GM18498 (cell line): ENCODE results near the gene AP2B1.

Experiments used
- ATAC-seq: cut with Tn5 transposase; IDR thresholded peaks from one replicate; pipeline ENCODE4 v1.9.1; 2021; ENCODE audit warnings: mild to moderate bottlenecking, moderate library complexity; ENCODE audit not compliant: unreplicated experiment

AP2B1 gene

DNA sequence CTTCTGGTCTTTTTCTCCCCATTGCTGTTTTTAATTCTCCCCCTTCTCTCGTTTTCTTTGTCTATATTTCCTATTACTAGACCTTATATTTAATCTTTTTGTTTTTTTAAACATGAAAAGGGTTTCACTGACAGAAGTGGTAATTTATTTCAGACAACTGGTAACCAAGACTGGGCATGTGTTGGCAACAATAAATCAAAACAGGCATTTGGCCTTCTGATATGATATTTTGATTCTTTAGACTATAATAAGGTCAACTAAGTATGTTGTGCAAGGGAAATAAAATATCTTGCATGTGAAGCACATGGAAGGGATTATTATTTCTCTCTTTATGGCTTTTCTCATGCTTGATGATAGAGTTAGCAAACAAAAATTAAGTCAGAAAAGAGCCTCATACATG lies 34.6 kb downstream of the AP2B1 start:
- no peak for ATAC-seq

DNA sequence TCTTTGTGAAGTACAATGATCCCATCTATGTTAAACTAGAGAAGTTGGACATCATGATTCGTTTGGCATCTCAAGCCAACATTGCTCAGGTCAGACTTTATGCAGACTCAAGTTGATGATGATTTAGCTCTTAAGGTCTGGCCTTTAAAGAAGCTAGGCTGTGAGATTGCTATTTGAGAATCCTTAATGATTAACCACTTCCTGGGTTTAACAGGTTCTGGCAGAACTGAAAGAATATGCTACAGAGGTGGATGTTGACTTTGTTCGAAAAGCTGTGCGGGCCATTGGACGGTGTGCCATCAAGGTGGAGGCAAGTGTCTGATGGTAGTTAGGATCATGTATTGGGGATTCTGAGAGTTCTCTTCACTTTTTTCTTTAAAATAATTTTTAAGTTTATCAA lies 40.3 kb downstream of the AP2B1 start:
- no peak for ATAC-seq

DNA sequence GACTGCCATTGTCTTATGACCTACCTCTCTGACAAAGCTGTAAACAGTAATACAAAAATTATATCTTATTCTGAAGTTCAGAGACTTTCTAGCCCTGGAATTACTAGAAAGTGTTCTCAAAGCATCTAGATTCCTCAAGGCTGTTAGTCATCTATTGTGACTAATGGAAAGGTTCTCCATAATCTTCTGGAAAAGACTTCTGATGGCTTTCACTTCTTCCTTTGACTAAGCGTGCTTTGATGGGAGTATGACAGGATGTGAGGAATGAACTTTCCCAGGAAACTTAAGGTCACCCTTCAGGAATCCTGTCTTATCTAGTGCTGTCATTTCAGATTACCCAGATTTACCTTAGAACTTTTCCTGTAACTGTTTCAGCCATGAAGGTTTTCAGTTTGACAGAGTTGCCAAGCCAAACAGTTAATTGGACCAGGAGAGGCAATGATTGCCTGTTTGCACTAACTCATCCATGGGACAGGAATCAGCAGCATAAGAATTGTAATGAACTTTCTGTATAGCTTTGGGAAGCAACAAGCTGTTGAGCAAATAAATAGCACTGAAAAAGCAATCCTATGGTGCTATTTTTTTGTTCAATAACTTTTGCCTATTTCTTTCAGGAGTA lies 43.5 kb downstream of the AP2B1 start:
- no peak for ATAC-seq

DNA sequence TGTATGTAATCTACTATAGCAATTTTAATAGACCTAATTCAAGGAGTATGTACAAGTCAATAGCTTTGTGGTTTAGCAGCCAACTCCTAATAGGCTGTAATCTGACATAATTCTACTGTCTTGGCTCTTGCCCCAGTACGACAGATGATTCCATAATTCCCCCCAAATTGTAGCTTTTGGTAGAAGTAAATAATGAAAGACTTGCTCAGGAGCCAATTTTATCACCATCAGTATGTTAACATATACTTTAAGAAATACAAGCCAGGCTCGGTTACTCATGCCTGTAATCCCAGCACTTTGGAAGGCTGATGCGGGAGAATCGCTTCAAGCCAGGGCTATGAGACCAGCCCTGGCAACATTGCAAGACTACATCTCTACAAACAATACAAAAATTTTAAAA lies 53.9 kb downstream of the AP2B1 start:
- no peak for ATAC-seq

DNA sequence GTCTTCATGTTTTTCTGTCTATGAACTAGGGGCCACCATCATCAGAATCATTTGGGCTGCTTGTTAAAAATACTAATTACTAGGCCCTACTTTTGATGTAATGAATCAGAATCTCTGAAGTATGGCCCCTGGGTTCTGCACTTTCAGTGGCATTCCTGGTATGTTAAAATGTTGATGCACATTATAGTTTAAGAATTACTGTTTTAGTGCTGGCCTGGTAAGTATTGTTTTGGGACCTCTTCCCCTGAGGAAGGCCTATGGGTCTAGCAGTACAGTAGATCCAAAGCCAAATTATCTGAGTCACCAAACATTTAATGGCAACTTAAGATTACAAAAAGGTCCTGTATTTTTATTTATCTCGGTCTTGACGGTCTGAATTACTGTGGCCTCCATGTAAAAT lies 58.8 kb downstream of the AP2B1 start:
- no peak for ATAC-seq

DNA sequence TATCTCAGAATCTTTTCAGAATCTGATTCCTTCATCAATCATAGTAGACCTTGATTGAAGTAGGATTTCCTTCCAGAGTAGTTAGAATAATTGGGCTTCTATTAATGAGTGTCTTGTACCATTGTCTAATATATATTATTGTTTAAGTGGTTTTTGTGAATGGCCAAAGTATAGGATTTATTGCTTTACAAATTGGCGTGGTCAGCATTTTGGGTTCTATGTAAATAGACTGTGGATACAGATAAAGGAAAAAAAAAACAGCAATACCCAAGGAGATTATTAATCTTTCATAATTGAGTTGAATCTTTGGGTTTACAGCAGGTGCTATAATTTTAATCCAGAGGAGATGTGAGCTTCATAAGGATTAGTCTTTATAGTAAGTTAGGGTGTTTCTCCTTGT lies 64.3 kb downstream of the AP2B1 start:
- no peak for ATAC-seq

DNA sequence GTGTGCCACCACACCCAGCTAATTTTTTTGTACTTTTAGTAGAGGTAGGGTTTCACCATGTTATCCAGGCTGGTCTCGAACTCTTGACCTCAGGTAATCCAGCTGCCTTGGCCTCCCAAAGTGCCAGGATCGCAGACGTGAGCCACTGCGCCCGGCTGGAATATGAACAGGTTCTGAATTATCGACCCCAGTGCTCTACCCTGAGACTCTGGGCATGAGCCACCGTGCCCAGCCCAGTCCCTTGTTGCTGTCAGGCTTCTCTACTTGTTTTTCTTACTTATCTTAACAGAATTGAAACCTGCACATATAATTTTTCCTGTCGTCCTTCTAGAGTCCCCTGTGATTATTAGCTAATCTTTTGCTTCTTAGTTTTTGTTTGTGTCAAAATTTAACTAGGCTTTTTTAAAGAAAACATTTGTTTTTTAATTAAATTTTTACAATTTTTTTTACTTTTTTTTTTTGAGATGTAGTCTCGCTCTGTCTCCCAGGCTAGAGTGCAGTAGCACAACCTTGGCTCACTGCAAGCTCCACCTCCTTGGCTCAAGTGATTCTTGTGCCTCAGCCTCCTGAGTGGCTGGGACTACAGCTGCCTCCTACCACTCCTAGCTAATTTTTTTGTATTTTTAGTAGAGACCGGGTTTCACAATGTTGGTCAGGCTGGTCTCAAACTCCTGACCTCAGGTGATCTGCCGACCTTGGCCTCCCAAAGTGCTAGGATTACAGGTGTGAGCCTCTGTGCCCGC lies 66.7 kb downstream of the AP2B1 start:
- ATAC-seq: no peak

DNA sequence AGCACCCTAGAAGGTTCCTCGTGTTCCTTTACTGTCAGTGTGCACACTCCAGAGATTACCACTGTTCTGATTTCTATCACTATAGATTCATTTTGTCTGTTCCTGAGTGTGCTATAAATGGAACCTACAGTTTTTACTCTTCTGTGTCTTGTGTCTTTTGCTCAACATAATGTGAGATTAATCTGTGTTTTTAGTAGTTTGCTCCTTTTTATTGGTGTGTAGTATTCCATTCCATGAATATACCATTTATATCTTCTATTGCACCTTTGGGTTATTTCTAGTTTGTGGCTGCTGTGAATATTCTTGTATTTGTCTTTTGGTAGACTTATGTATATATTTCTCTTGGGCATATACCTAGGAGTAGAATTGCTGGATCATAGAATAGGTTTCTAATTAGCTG lies 68.2 kb downstream of the AP2B1 start:
- ATAC-seq: no peak

DNA sequence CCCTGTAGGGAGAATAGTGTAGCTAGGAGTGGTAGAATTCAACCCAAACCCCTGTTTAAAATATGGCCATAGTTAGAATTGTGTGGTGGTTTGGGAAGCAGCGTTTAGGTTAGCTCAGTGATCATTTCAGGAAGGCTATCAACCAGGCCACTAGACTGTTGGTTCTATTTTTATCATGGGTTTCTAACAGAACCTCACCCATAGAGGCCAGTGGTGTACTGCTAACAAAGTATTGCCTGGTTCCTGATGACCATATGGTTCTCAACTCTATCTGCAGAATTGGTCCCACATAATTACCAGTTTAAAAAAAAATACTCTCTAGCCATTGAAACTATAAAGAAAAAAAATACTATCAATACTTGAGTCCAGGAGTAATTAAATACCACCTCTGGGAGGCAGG lies 73.8 kb downstream of the AP2B1 start:
- ATAC-seq: no peak

DNA sequence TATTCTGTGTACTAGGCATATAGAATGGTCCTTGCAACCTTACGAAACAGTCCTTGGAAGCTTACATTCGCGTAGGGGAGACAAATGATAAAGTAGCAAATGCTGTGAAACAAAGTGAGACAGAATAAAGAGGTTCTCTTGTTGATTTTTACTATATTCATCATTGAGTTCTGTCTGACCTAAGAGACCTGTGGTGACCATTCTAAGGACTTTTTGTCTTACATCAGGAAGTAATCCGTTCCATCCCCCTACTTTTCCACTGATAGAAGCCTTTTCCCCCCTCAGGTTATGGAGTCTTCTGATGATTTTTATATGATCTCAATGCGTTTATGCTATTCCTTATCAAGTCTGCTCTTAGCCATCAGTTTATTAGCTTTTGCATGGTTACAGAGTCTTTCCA lies 77.6 kb downstream of the AP2B1 start:
- ATAC-seq: no peak

DNA sequence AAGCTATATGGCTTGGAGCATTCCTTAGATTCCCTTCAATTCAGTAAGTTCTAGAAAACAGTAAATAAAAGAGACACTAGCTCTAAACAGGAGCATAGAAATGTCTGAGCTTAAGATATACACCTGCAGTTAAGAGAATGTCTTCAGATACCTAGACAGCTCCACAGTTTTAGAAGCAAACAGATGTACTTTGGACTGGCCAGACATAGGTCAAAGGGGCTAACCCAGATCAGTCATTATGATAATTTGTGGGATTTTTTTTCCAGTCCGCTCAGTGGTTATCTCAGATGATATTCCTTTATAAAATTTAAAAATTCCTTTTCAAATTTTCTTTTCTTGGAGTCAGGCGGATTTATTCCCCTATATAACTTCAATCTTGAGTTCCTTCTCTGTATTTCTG lies 78.5 kb downstream of the AP2B1 start:
- no peak for ATAC-seq

DNA sequence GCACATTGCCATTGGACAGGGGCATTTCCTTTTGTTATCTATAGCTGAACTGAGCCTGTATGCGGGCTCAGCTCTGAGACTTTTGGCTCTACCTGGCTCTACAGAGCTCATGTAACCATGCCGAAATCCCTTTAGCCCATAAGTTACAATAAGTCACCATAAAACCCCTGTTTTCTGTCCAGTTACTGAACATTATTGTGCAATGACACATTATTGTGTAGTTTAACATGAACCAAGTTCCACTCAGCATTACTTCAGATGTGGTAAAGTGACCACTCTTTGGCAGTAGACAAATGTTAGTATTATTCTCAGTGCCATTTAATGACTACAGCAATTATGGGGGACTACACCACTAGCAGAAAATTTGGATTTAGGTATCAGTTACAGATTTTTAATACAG lies 78.9 kb downstream of the AP2B1 start:
- ATAC-seq: no peak

DNA sequence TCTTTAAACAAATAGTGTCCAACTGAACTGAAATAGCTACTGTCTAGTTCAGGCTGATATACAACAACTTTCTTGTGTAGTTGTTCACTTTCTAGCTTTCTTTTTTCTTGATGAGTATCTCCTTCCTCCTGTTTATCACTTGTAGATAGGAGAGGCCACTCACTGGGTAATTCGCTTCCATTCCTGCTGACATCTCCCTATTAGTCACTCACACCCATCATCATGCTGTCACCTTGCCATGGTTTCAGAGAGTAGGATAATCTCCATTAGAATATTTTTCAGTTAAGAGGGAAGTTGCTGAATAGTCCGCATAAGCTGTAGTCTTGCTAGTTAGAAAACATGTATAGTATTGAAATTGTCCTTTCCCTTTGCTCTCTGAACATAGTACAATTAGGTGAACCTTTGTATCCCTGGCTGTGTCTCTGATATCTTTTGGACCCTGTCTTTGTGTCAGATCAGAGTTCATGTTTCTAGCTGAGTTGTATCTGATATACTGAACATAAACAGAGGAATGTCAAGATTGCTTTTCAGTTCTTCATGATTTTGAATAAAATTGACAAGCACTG lies 79.9 kb downstream of the AP2B1 start:
- no peak for ATAC-seq

DNA sequence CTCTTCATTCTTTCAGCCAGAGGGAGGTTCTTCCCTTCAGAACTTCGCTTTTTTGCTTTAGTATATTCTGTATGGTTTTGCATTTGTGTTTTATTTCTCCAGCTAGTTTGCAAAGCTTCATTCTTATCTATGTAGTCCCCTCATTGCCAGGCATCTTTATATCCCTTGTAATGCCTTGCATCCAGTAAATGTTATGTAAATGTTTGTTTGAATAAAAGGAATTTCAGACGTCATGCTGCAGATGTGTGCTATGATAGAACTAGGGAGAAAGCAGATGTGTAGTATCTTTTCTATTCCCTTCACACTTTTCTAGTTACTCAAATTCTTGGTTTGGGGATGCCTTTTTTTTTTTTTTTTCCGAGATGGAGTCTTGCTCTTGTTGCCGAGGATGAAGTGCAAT lies 81.7 kb downstream of the AP2B1 start:
- ATAC-seq: no peak

DNA sequence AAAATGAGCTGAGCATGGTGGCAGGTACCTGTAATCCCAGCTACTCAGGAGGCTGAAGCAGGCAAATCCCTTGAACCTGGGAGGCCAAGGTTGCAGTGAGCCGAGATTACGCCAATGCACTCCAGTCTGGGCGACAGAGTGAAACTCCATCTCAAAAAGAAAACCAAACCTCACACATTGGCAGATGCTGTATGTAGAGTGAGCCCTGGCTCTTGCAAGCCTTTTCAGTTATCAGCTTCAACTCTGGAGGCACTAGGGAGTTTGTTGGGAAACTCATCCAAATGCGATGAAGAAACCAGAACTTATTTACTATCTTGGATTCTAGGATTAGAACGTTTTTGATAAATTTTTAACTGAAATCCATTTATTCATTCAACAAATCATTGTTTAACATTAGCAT lies 87.4 kb downstream of the AP2B1 start:
- ATAC-seq: no peak

DNA sequence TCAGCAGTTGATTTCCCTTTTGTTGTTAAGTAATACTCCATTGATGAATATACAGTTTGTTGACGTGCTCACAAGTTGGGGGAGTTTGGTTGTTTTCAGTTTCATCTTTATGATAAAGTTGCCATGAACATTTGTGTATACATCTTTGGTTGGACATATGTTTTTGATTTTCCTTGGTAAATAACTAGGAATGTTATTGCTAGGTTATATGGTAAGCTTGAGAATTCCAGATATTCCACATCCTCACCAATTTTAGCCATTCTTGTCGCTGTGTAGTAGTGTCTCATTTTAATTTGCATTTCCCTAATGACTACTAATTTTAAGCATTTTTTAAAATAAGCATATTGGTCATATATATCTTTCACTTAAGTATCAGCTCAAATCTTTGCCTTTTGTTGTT lies 89.3 kb downstream of the AP2B1 start:
- ATAC-seq: no peak

DNA sequence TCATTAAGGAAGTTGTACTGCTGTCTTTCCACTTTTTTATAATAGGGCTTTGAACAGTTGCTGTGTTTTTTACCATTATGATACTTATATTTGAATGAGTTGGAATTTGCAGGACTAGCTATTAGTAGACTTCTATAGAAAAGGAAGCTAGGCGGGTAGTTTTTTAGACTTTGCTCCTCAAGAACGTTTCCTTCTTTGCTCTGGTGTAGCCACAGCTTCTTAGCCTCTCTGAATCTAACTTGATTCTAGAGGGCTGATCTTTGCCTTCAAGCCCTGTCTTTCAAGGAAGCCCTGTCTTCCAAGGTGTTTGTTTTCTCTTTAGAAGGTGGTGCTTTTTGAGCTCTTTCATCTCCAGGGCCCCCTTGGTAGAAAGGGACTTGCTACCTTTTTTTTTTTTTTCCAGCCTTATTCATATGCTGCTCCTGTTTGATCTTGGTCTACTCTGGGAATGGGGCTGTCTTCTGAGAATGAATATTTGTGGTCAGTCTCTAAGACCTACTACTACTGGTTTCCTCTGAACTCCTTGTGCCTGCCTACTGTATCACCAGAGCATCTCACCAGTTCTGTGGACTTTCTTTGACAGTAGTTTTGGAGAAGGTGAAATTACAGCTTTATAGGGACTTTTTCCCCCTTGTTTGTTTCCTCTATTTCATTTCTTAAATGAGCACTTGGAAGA lies 92.0 kb downstream of the AP2B1 start:
- ATAC-seq: no peak

DNA sequence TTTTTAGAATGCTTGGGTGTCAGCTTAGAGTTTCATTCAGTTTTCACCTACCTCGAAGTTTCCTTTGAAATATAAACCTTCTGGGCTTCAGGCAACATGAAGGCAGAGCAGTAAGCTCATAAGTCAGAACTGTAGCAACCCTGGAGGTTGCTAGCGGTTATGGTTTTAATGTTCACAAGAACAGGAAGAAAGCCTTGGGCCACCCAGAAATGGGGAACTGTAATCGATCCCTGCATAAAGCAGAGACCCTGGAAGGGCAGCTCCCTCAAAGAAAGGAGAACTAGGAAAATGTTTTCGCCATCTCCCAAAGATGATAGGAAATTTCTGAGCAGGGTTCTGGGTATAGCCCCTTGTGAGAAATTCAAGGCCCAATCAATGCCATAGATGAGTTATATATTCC lies 96.5 kb downstream of the AP2B1 start:
- ATAC-seq: no peak

DNA sequence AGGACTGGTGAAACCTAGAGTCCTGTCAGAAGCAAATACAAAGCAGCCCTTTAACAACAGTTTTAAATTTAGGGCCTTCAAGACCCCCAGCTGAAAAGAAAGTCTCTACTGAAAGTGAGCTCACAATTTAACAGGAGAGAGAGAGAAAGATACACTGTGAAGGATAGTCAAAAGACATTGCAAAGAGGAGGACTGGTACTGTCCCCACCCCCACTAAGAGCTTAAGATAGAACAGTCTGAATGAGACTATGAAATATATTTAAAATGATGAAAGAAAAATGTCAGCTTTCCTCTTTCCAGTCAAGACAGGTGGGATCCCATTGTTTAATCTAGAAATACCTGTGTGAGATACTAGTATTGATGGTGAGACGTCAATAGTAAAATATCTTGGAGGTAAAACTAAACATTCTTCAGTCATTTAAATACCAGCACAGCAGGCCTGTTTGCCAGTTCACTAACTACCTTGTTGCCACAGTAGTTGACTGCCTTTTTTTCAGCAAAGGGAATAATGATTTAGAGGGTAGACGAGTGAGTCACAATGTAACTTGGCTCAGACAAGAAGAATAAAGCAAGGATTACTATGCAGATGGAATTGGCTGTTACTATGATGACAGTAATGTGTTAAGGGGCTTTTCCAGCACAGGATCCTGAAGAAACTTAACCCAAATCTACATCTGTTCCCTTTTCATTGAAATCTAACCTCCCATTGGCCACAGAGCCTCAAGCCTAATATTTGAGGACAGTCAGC lies 97.1 kb downstream of the AP2B1 start:
- no peak for ATAC-seq

DNA sequence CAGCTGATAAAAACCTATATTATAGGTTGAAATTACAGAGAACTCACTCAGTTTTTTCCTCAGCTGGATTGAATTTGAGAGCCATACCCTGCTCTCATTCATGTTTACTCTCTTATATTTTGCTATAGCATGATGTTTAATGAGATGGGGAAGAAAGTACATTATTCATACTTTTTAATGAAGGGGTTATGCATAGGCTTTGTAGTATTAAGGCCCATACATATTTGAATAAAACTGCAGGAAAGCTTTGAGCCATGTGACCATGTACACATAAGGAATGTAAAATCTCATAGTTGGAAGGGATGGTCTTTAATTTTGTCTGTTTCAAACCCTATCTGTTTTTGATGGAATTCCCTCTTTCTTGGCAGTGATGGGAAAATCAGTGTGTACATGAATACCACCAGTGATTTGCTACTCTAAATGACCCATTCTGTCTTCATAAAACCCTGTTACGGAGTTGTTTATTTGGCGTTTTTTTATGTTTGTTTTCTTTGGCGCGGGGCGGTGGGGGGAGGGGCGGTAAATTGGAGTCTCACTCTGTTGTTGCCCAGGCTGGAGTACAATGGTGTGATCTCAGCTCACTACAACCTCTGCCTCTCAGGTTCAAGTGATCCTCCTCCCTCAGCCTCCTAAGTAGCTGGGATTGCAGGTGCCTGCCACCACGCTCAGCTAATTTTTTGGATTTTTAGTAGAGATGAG lies 105.5 kb downstream of the AP2B1 start:
- ATAC-seq: no peak

DNA sequence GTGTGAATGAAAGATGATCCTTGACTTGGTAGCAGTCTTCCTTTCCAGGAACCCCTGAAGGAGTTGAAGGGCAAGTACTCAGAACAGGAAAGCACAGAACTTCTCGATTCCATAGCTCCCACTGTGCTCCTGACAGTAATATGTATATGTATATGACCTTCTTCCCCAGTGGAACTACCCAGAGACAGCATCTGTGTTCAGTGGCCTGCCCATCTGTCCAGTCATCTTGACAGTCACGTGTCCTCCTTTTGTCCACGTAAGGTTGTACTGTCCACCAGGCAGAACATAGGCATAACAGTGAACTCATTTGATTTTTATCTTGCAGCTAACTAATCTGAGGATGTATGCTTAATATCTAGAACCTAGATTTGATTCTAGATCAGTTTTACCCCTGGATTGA lies 106.5 kb downstream of the AP2B1 start:
- ATAC-seq: no peak
